B cell (primary cell): ENCODE results near the gene TSPAN16. TPM values are rescaled to one million over a fixed set of nuclear protein-coding genes. Genes with fewer than 3 reads are reported as not detected.

Source experiments
- ATAC-seq: fragments of 200-7000 bp; cut with Tn5 transposase; one replicate; pipeline ENCODE4 v1.10.0; 2021; ENCODE audit warnings: low read depth, mild to moderate bottlenecking, moderate number of reproducible peaks, moderate library complexity
- CTCF ChIA-PET: fragments of 350-600 bp; sonication (Branson Sonifier 250); formaldehyde crosslinking; loops from one replicate; lab custom pipeline; 2021; ENCODE audit warnings: antibody characterized with exemption, inconsistent platforms; lab: Charles Lee
- POLR2A ChIA-PET: fragments of 350-600 bp; sonication (Branson Sonifier 250); formaldehyde crosslinking; loops from one replicate; lab custom pipeline; 2021; ENCODE audit warnings: antibody characterized with exemption; lab: Charles Lee
- DNase-seq: peaks from one replicate; pipeline ENCODE4 v3.0.0; 2013
- H2AFZ ChIP-seq: 2 replicates; pipeline ENCODE4 v1.6.1; 2012; ENCODE audit warnings: mild to moderate bottlenecking, low read depth, low read length; ENCODE audit not compliant: insufficient read depth, poor library complexity, severe bottlenecking
- H3K27ac ChIP-seq, 2 donors: 1 replicate in 1 of 2; 2 replicates in 1 of 2; pipeline ENCODE4 v1.5.1; 2012 to 2013; ENCODE audit warnings: low read length in 2 of 2, mild to moderate bottlenecking in 2 of 2, moderate library complexity in 1 of 2
- H3K27me3 ChIP-seq, 4 experiments: fragments of 200-600 bp in 1 of 4; sonication (generic) in 1 of 4; replicated peaks in 1 of 4; 1 replicate in 2 of 4; 2 replicates in 2 of 4; pipeline versions ENCODE4 v1.6.1 to v1.7.0; 2013 to 2016; ENCODE audit warnings: low read length in 3 of 4, mild to moderate bottlenecking in 2 of 4, mixed read lengths in 1 of 4, moderate library complexity in 1 of 4; ENCODE audit not compliant: insufficient read depth in 4 of 4, control insufficient read depth in 3 of 4; ENCODE audit errors: control extremely low read depth in 1 of 4
- H3K36me3 ChIP-seq, 2 experiments: replicated peaks in 1 of 2; 1 replicate in 1 of 2; 2 replicates in 1 of 2; pipeline versions ENCODE4 v1.6.1 to v1.7.1; 2013; ENCODE audit warnings: low read length in 1 of 2; ENCODE audit not compliant: insufficient read depth in 2 of 2, control insufficient read depth in 1 of 2; ENCODE audit errors: control extremely low read depth in 1 of 2, extremely low read depth in 1 of 2
- H3K4me1 ChIP-seq, 2 donors: fragments of 200-600 bp in 1 of 2; sonication (generic) in 1 of 2; 1 replicate in 1 of 2; 2 replicates in 1 of 2; pipeline versions ENCODE4 v1.5.1 to v1.6.1; 2013 to 2017; ENCODE audit warnings: low read length in 2 of 2; ENCODE audit not compliant: control insufficient read depth in 2 of 2, insufficient read depth in 2 of 2
- H3K4me2 ChIP-seq: replicated peaks from 2 replicates; pipeline ENCODE3; 2012; ENCODE audit warnings: mild to moderate bottlenecking, low read depth, low read length; ENCODE audit not compliant: poor library complexity, severe bottlenecking
- H3K4me3 ChIP-seq, 5 experiments: fragments of 200-600 bp in 1 of 5; sonication (generic) in 1 of 5; 1 replicate in 3 of 5; 2 replicates in 2 of 5; pipeline versions ENCODE4 v1.5.1 to v1.7.0; 2011 to 2016; ENCODE audit warnings: low read length in 4 of 5, mild to moderate bottlenecking in 4 of 5, low read depth in 2 of 5, control low read depth in 1 of 5, moderate library complexity in 1 of 5; ENCODE audit not compliant: insufficient read depth in 1 of 5; ENCODE audit errors: control extremely low read depth in 1 of 5, extremely low read depth in 1 of 5
- H3K79me2 ChIP-seq: fragments of 200-600 bp; sonication (generic); one replicate; pipeline ENCODE4 v1.6.0; 2016; ENCODE audit warnings: low read length; ENCODE audit not compliant: control insufficient read depth, insufficient read depth
- H3K9ac ChIP-seq: fragments of 200-600 bp; sonication (generic); 2 replicates; pipeline ENCODE4 v1.6.1; 2017; ENCODE audit warnings: mild to moderate bottlenecking, low read length, moderate library complexity
- H3K9me3 ChIP-seq, 3 donors: one replicate each; pipeline versions ENCODE4 v1.6.1 to v1.7.1; 2013; ENCODE audit warnings: low read length in 2 of 3; ENCODE audit not compliant: control insufficient read depth in 2 of 3, insufficient read depth in 1 of 3; ENCODE audit errors: control extremely low read depth in 1 of 3
- H4K20me1 ChIP-seq: 2 replicates; pipeline ENCODE4 v1.6.0; 2012; ENCODE audit warnings: mild to moderate bottlenecking, low read length; ENCODE audit not compliant: insufficient read depth, control insufficient read depth, poor library complexity, severe bottlenecking
- H3K27ac Mint-ChIP-seq: one replicate; pipeline ENCODE4 v1.8.0; 2021; ENCODE audit warnings: mixed read lengths
- H3K27me3 Mint-ChIP-seq: one replicate; pipeline ENCODE4 v1.8.0; 2021; ENCODE audit warnings: mixed read lengths
- H3K4me1 Mint-ChIP-seq: one replicate; pipeline ENCODE4 v1.8.0; 2021; ENCODE audit warnings: mixed read lengths
- H3K4me3 Mint-ChIP-seq: one replicate; pipeline ENCODE4 v1.8.0; 2021; ENCODE audit warnings: mixed read lengths
- H3K9me3 Mint-ChIP-seq: one replicate; pipeline ENCODE4 v1.8.0; 2022; ENCODE audit warnings: mixed read lengths; ENCODE audit not compliant: insufficient read depth
- EZH2 ChIP-seq: IDR thresholded peaks from 2 replicates; pipeline ENCODE4 v1.6.1; 2012; ENCODE audit warnings: borderline replicate concordance, low read depth, mild to moderate bottlenecking, moderate library complexity, low read length; ENCODE audit not compliant: insufficient read depth, poor library complexity, severe bottlenecking
- WGBS: methylation state at CpG from one replicate; pipeline ENCODE4 v1.1.5; 2013; ENCODE audit warnings: missing lambda C conversion rate; ENCODE audit not compliant: insufficient coverage; 5-methylcytosine and 5-hydroxymethylcytosine counted together
- intact Hi-C: fragments of 100-400 bp; cut with micrococcal nuclease; formaldehyde crosslinking; loops from one replicate; pipeline ENCODE4 v1.10.0; 2022
- polyA plus RNA-seq: library from polyadenylated mRNA; depleted of rRNA; stranded (reverse); fragments of >200 nt; gene quantifications from 2 replicates; pipeline ENCODE4 v1.2.3, GENCODE V29; 2012
- total RNA-seq, 2 donors: library from RNA; stranded (reverse); fragments of 120-200 nt in 1 of 2; gene quantifications; 1 replicate in 1 of 2; 2 replicates in 1 of 2; pipeline versions ENCODE4 v1.2.3 to v1.2.4, GENCODE V29; 2013 to 2022
- TF ChIP-seq, protein P1 (sequence below): fragments of 200-600 bp; IDR thresholded peaks from one replicate; pipeline ENCODE4 v1.8.0; 2022; ENCODE audit warnings: antibody characterized with exemption, mild to moderate bottlenecking

TSPAN16 gene
- total and polyA plus RNA-seq, 2 donors (not counting 1 experiment from before 2014, with no cell fraction given) = not detected

DNA sequence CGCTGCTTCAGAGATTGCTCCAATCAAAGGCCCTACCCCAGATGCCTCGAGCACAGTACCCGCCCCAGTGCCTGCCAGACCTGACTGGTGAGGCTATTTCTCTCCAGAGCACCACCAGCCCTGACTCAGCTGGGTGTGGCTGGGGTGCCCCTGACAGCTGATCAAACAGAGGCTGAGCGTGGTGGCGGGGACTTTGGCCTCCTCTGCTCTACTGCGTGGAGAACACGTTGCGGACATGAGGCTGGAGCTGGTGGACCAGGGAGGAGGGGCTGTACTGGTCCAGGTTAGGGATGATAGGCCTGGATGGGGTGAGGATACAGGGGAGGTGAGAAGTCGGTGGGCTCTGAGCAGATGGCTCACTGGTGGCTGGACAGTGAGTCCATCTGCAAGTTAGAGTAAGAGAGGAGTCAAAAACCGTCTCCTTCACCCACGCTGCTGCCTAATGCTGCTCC is 30.1 kb upstream of the TSPAN16 start:
- Mint-ChIP-seq H3K9me3 (no peaks in the 10 kb centered on the region), H3K27me3 (peaks cover 17% of the 10 kb centered on the region), H3K27ac (no peak overlapping the region), H3K4me1 (peaks cover 3% of the 10 kb centered on the region), H3K4me3 (no peak overlapping the region)
- H3K9ac ChIP-seq = no peak overlapping the region
- intact Hi-C loops = no loop called here
- DNase-seq (no peak), ATAC-seq (no peak)
- peaks cover 0 to 5% (median 0%) of the 10 kb centered on the region in 3 donors for H3K9me3 ChIP-seq
- WGBS = 82% methylated on average over 11 of the region's 11 CpGs
- TF ChIP-seq, protein P1, sequence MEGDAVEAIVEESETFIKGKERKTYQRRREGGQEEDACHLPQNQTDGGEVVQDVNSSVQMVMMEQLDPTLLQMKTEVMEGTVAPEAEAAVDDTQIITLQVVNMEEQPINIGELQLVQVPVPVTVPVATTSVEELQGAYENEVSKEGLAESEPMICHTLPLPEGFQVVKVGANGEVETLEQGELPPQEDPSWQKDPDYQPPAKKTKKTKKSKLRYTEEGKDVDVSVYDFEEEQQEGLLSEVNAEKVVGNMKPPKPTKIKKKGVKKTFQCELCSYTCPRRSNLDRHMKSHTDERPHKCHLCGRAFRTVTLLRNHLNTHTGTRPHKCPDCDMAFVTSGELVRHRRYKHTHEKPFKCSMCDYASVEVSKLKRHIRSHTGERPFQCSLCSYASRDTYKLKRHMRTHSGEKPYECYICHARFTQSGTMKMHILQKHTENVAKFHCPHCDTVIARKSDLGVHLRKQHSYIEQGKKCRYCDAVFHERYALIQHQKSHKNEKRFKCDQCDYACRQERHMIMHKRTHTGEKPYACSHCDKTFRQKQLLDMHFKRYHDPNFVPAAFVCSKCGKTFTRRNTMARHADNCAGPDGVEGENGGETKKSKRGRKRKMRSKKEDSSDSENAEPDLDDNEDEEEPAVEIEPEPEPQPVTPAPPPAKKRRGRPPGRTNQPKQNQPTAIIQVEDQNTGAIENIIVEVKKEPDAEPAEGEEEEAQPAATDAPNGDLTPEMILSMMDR = no peak
- no peak for TF ChIP-seq EZH2
- H3K27me3 ChIP-seq = peaks cover 0 to 18% (median 3%) of the 10 kb centered on the region in 4 experiments
- no peak overlapping the region for H2AFZ ChIP-seq
- H3K36me3 ChIP-seq = no peaks in the 10 kb centered on the region
- H3K79me2 ChIP-seq = no peaks in the 10 kb centered on the region
- no peak overlapping the region for H3K4me2 ChIP-seq
- CTCF ChIA-PET = no interaction called here
- no peak overlapping the region for H3K4me3 ChIP-seq
- H3K4me1 ChIP-seq = peaks cover 7 to 13% of the 10 kb centered on the region in 2 donors
- POLR2A ChIA-PET = no interaction called here
- no peaks in the 10 kb centered on the region for H4K20me1 ChIP-seq
- no peak overlapping the region for H3K27ac ChIP-seq

DNA sequence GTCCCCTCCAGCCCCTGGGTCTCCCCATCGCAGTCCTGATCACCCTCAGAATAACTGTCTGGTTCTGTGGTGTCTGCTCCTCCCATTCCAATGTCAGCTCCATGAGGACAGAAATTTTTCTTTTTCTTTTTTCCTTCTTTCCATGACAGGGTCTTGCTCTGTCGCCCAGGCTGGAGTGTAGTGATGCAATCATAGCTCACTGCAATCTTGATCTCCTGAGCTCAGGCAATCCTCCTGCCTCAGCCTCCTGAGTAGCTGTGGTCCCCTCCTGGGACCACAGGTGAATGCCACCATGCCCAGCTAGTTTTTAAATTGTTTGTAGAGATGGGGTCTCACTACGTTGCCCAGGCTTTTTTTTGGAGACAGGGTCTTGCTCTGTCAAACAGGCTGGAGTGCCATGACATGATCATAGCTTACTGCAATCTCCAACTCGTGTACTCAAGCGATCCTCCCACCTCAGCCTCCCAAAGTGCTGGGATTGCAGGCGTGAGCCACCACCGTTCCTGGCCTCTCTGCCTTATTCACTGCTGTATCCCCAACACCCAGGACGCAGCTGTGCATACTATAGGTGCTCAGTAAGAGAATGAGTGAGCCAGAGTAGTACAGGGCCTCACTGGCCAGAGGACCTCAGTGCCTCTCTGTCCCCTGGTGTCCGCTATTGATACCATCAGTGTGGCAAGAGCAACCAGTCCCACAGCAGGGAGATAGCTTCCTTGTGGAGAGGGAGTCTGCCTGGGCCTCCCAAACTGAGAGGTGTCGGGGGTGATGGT is 28.5 kb upstream of the TSPAN16 start:
- Histone ChIP-seq H3K4me3 (no peak overlapping the region), H4K20me1 (no peaks in the 10 kb centered on the region), H3K9me3 (peaks cover 0 to 5% (median 0%) of the 10 kb centered on the region in 3 donors), H2AFZ (no peak overlapping the region), H3K27me3 (peaks cover 0 to 17% (median 2%) of the 10 kb centered on the region in 4 experiments), H3K79me2 (no peaks in the 10 kb centered on the region), H3K4me1 (peaks cover 3 to 6% of the 10 kb centered on the region in 2 donors), H3K36me3 (no peaks in the 10 kb centered on the region), H3K9ac (no peak overlapping the region), H3K4me2 (no peak overlapping the region), H3K27ac (no peak overlapping the region)
- intact Hi-C loops = no loop called here
- ATAC-seq (no peak), DNase-seq (no peak)
- POLR2A ChIA-PET = no interaction called here
- H3K4me3 Mint-ChIP-seq = no peak overlapping the region
- CTCF ChIA-PET = interaction anchor here (0.6 kb wide), 1 partner anchor 317 kb away, joined by 4 read pairs; no protein-coding TSS in a partner anchor
- no peak overlapping the region for H3K27ac Mint-ChIP-seq
- 96% methylated on average over 8 of the region's 10 CpGs for WGBS
- H3K4me1 Mint-ChIP-seq = no peaks in the 10 kb centered on the region
- TF ChIP-seq EZH2 = no peak
- TF ChIP-seq, protein P1 = no peak
- H3K27me3 Mint-ChIP-seq = peaks cover 14% of the 10 kb centered on the region
- H3K9me3 Mint-ChIP-seq = no peaks in the 10 kb centered on the region
